ENCODE measurements around the gene UGT1A6.

UGT1A6 gene

DNA sequence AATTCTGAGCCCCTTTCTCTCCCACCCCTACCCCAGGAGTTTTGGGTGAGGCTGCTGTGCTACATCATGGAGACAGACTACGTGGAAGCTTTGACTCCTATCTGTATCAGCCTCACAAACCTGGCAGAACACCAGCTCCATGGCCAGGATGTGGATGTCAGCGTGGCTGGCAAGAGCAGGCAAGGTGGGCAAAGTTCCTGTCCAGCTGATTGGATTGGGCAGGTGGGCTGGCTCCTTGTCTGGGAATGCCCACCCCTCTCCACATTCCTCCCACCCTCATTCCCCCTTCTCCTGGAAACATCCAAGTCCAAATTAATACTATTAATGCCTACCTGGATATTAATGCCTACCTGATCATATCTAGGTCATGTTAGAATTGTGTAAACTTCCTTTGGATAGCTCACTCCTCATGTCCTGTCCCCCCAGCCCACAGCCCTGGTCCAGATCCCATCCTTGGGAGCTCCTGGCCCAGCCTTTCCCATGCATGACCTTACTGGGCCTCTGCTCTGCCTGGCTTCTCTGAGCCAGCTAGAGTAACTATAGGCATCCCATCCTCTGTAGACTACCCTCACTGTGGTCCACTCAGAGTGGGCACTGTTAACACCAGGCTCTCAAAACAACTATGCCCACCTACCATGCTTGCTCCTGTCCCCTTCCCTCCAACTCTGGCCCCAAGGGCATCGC, 109.6 kb downstream of the UGT1A6 start:
- Histone ChIP-seq H3K27me3 (ENCODE audit: insufficient read depth, poor library complexity, severe bottlenecking) (no peaks in the 10 kb centered on the region), H3K27ac (replicated peaks) (no peak overlapping the region), H3K4me3 (replicated peaks; ENCODE audit: insufficient read depth, low read length) (no peak overlapping the region)
- TF ChIP-seq REST (IDR thresholded peaks at IDR 0.05; ENCODE audit: insufficient replicate concordance, low read depth) = no peak
- TF ChIP-seq POLR2AphosphoS5 (IDR thresholded peaks at IDR 0.05; ENCODE audit: low read depth) = no peak
- TF ChIP-seq SPI1 (IDR thresholded peaks at IDR 0.05; ENCODE audit: borderline replicate concordance, low read depth) = no peak
- TF ChIP-seq GABPA (IDR thresholded peaks at IDR 0.05; ENCODE audit: low read depth) = no peak
- no peak for TF ChIP-seq CTCF (IDR thresholded peaks at IDR 0.05; ENCODE audit: insufficient read depth, low read length)
- DNase-seq (ENCODE audit: low read depth in 1 of 2, low spot score in 1 of 2) = no peak

DNA sequence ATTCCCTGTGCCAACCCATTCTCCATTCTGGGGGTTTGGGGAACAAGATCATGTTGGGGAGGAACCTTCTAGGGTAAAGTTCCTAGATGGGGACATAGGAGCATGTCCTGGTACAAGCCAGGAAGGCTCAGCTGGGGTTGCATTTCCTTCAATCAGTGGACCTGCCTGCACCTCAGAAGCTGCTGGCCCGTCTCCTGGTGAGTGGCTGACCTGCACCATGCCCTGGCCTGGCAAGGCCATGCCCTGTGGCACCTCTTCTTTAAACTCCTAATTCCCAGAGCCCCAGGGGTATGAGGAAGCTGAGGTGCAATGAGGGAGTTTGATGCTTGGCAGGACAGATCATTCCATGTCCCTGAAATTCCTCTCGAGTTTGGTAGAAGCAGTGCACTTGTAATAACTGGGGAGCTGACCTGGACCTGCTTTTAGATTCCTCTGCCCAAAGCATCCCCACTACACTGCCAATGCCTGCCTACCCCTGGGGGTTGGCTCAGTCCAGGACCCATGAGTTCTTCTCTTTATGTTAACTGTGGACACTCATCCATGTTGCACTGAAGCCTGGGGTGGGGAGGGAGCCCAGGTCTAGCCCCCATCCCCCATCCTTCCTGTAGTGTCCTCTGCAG, 110.7 kb downstream of the UGT1A6 start:
- no peaks in the 10 kb centered on the region for H3K27me3 ChIP-seq (ENCODE audit: insufficient read depth, poor library complexity, severe bottlenecking)
- DNase-seq (ENCODE audit: low read depth in 1 of 2, low spot score in 1 of 2) = no peak
- TF ChIP-seq CTCF (IDR thresholded peaks at IDR 0.05; ENCODE audit: insufficient read depth, low read length) (no peak), POLR2AphosphoS5 (IDR thresholded peaks at IDR 0.05; ENCODE audit: low read depth) (no peak), REST (IDR thresholded peaks at IDR 0.05; ENCODE audit: insufficient replicate concordance, low read depth) (no peak), GABPA (IDR thresholded peaks at IDR 0.05; ENCODE audit: low read depth) (no peak)
- H3K27ac ChIP-seq (replicated peaks) = no peak overlapping the region
- H3K4me3 ChIP-seq (replicated peaks; ENCODE audit: insufficient read depth, low read length) = no peak overlapping the region

DNA sequence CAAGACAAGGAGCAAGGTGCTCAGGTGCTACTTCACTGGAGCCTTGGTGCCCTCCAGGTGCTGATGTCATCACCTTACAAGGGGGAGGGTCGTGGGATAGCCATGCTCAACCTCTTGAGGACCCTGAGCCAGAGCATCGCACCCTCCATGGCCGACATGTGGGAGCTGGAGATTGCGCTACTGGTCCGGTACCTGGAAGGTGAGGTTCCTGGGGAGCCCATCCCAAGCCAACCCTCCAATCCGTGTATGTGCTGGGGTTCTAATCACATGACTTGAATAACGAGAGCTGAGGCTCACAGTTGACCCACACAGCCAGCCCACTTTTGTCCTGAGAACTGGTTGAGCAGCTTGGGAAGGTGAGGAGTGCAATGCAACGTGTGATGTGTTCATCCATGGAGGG, 111.3 kb downstream of the UGT1A6 start:
- no peak for DNase-seq (ENCODE audit: low read depth in 1 of 2, low spot score in 1 of 2)
- Histone ChIP-seq H3K27ac (replicated peaks) (no peak overlapping the region), H3K27me3 (ENCODE audit: insufficient read depth, poor library complexity, severe bottlenecking) (no peaks in the 10 kb centered on the region), H3K4me3 (replicated peaks; ENCODE audit: insufficient read depth, low read length) (no peak overlapping the region)
- TF ChIP-seq GABPA (IDR thresholded peaks at IDR 0.05; ENCODE audit: low read depth) (no peak), POLR2AphosphoS5 (IDR thresholded peaks at IDR 0.05; ENCODE audit: low read depth) (no peak), SPI1 (IDR thresholded peaks at IDR 0.05; ENCODE audit: borderline replicate concordance, low read depth) (no peak), CTCF (IDR thresholded peaks at IDR 0.05; ENCODE audit: insufficient read depth, low read length) (no peak), REST (IDR thresholded peaks at IDR 0.05; ENCODE audit: insufficient replicate concordance, low read depth) (no peak)
